AG08395 (cell line): Measurements from ENCODE around the gene DGUOK.

Source experiments
- DNase-seq: peaks from one replicate; pipeline ENCODE4 v3.0.0; 2012; ENCODE audit warnings: mixed read lengths, low spot score

DGUOK gene

GRCh38 chr2:73999881-74000597 is 73.4 kb downstream of the DGUOK start:
- no peak for DNase-seq

- DNase-seq: no peak
Measured at GRCh38 chr2:74000666-74001065, 74.0 kb downstream of the DGUOK start.

- no peak for DNase-seq
Measured at GRCh38 chr2:74001121-74001520, 74.4 kb downstream of the DGUOK start.

- DNase-seq: peak; percentile 46
Measured at GRCh38 chr2:74001781-74002504, 75.3 kb downstream of the DGUOK start.

GRCh38 chr2:74002505-74003421 is 76.1 kb downstream of the DGUOK start:
- peak; percentile 92 for DNase-seq

- peak; percentile 62 for DNase-seq
Measured at GRCh38 chr2:74003494-74004211, 77.0 kb downstream of the DGUOK start.

GRCh38 chr2:74004212-74005182 is 77.8 kb downstream of the DGUOK start:
- no peak for DNase-seq

- DNase-seq: no peak
Measured at GRCh38 chr2:74005786-74006185, 79.1 kb downstream of the DGUOK start.

- DNase-seq: no peak
Measured at GRCh38 chr2:74006459-74006858, 79.8 kb downstream of the DGUOK start.

GRCh38 chr2:74007121-74007520 is 80.4 kb downstream of the DGUOK start:
- DNase-seq: no peak

- no peak for DNase-seq
Measured at GRCh38 chr2:74007711-74008110, 81.0 kb downstream of the DGUOK start.
